ENCODE results near the gene HGFAC.

Gene HGFAC

DNA sequence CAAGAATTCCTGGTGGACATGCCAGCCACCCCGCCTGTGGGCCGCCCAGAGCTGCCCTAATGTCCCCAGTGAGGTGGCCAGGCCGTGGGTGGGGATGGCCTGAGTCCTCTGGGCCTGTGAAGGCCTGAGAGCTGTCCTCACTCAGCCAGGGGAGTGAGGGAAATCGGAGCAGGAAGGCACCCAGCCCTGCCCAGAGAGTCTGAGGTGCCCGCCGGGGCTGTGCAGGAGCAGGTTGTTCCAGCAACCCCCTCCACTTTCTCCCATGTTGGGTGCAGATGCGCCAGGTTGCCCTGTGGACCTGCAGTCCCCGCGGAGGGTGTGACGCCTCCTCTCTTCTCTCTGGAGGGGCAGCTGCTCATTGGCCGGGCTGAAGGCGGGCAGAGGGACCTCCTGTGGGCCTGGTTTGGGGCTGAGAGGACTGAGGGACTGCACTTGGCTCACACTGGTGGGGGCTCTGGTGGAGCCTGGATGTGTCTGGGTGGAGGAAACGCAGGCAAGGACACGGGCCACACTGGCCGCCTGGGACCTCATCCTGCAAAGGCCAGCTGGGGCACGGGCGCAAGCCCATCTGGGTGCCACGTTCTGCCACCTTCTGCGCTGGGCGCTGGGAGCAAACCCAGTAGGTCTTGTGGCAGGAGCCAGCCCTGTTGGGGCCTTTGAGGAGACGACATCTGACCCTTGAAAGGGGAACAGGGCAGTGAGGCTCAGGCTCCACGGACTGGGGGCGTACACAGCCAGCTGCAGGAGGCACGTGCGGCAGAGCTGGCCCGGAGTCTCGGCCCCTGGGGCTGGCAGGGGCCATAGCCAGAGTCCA lies 35.4 kb downstream of the HGFAC start:
- H3K4me3 ChIP-seq (ENCODE audit: low read depth, low read length) = no peak overlapping the region
- TF ChIP-seq, protein P1, sequence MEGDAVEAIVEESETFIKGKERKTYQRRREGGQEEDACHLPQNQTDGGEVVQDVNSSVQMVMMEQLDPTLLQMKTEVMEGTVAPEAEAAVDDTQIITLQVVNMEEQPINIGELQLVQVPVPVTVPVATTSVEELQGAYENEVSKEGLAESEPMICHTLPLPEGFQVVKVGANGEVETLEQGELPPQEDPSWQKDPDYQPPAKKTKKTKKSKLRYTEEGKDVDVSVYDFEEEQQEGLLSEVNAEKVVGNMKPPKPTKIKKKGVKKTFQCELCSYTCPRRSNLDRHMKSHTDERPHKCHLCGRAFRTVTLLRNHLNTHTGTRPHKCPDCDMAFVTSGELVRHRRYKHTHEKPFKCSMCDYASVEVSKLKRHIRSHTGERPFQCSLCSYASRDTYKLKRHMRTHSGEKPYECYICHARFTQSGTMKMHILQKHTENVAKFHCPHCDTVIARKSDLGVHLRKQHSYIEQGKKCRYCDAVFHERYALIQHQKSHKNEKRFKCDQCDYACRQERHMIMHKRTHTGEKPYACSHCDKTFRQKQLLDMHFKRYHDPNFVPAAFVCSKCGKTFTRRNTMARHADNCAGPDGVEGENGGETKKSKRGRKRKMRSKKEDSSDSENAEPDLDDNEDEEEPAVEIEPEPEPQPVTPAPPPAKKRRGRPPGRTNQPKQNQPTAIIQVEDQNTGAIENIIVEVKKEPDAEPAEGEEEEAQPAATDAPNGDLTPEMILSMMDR (IDR thresholded peaks at IDR 0.05; ENCODE audit: low read depth, low read length) = no peak
- DNase-seq (ENCODE audit: low read depth, low spot score) = no peak
- in situ Hi-C loops (cut with HindIII; ENCODE audit: low sequenced_read_pairs) = no loop called here

GRCh38 chr4:3477750-3478430 lies 36.1 kb downstream of the HGFAC start:
- TF ChIP-seq, protein P1 (IDR thresholded peaks at IDR 0.05; ENCODE audit: low read depth, low read length) = no peak
- DNase-seq (ENCODE audit: low read depth, low spot score) = no peak
- in situ Hi-C loops (cut with HindIII; ENCODE audit: low sequenced_read_pairs) = no loop called here
- H3K4me3 ChIP-seq (ENCODE audit: low read depth, low read length) = no peak overlapping the region

DNA sequence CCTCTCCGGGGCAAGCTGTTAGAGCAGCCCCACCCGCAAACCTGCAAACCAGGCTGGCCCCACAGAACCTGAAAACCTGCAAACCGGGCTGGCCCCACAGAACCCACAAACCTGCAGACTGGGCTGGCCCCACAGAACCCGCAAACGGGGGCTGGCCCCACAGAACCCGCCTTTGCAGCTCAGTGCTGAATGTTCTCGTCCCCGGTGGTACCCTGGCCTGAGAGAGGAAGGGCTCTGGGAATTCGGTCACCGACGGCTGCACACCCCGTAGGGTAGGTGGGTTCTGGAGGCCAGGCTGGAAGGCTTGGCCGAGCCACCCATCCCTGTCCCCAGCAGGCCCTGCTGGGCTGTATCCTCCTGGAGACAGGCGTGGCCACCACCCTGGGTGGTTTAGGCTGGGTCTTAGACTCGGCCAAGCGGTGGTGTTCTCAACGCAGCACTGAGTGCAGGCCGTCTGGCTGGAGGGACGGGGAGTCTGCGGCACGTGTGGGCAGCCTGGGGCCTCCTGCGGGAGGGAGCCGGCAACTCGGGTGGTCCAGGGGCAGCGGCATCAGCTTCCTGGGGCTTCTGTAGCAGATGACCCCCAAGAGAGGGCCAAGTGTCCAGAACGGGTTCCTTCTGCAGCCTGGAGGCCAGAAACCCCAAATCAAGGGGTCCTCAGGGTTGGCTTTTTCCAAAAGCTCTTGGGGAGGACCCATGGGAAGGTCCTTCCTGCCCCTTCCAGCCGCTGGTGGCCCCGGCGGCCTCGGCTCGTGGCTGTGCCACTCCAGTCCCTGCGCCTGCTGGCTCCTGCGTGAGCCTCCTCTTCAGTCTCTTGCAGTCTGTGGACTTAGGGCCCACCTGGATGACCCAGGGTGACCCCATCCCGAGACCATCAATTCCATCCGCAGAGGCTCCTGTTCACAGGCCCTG lies 36.9 kb downstream of the HGFAC start:
- no peak overlapping the region for H3K4me3 ChIP-seq (ENCODE audit: low read depth, low read length)
- in situ Hi-C loops (cut with HindIII; ENCODE audit: low sequenced_read_pairs) = no loop called here
- no peak for DNase-seq (ENCODE audit: low read depth, low spot score)
- TF ChIP-seq, protein P1 (IDR thresholded peaks at IDR 0.05; ENCODE audit: low read depth, low read length) = no peak

DNA sequence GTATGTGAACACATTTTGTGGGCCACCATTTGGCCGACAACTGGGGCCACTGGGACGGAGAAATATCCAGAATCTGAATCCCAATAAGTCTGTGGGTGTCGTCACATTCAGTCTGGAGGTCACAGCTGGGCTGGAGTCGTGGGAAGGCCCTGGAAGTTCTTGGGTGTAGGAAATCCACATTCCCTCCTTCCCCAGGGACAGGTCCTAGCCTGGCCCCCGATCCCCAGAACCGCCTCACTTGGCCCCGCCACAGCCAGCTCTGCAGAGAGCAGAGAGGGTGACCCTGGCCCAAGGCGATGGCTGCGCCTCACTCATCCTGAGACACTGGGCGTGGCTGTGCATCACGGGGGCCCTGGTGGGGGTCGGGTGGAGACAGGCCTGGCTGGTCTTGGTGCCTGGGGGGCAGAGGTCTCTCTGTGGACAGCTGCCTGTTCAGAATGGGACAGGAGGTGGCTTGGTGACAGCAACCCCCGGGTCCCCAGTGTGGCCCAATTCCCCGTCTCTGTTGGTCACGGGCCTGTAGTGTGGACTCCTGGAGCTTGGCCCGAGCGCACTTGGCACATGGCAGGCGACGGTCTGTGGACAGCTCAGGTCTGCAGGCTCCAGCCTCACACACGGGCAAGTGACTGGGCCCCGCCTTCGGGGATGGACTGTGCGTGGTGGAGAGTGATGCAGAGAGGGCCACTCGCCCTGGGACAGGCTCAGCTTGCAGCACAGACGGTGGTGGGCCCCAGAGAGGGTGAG lies 37.8 kb downstream of the HGFAC start:
- in situ Hi-C loops (cut with HindIII; ENCODE audit: low sequenced_read_pairs) = no loop called here

DNA sequence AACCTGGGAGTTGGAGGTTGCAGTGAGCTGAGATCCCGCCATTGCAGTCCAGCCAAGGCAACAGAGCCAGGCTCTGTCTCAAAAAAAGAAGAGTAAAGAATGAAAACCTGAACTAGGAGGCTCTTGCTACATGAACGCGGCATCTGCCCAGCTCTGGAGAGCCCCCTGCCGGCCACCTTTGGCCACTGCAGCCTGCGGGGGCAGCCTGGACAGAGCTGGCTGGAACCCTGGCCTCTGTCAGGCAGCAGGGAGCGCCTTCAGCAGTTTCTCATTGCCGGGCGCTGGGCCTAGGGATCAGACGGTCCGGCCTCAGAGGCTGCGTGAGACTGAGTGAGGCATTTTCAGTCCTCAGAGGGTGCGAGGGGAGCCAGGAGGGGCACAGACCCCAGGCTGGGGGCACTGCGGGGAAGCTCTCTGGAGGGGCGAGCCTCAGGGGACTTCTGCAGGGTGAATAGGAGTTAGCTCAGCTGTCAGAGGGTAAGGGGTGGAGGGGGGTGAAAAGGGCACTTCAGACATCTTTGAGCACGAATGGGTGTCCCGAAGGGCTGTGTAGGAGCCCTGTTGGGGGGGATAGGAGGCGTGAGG lies 38.9 kb downstream of the HGFAC start:
- TF ChIP-seq, protein P1 (IDR thresholded peaks at IDR 0.05; ENCODE audit: low read depth, low read length) = peak; percentile 100
- in situ Hi-C loops (cut with HindIII; ENCODE audit: low sequenced_read_pairs) = no loop called here
- no peak overlapping the region for H3K4me3 ChIP-seq (ENCODE audit: low read depth, low read length)
- DNase-seq (ENCODE audit: low read depth, low spot score) = peak; percentile 75

More for the DNA sequence above, 37.8 kb downstream of the HGFAC start:
- no peak for DNase-seq (ENCODE audit: low read depth, low spot score)
- TF ChIP-seq, protein P1 (IDR thresholded peaks at IDR 0.05; ENCODE audit: low read depth, low read length) = no peak
- no peak overlapping the region for H3K4me3 ChIP-seq (ENCODE audit: low read depth, low read length)
